ENCODE measurements around the gene FHIT. TPM values are rescaled to one million over a fixed set of nuclear protein-coding genes. Genes with fewer than 3 reads are reported as not detected.

Gene FHIT
- total RNA-seq (2014; rRNA removed) (1.2 and 3.6 TPM in 2 replicates), Bru-seq, nascent RNA (percentile 52 among the genes with signal in this experiment), BruChase-seq, experiment 1, labeled RNA remaining after a 6-hour chase (percentile 51 among the genes with signal in this experiment), BruChase-seq, experiment 2, labeled RNA remaining after a 2-hour chase (percentile 69 among the genes with signal in this experiment)
- long read RNA-seq, partial matches to known transcripts: 3 of 19 reads
- long read RNA-seq, other reads (novel, unspliced or antisense): 16 of 19 reads

GRCh38 chr3:61251174-61251972, at the start of gene FHIT:
FHIT (minus strand) TSS chr3:61251452.
- Histone ChIP-seq H3K4me1 (ENCODE audit: insufficient read depth, low read length) (peaks cover 16% of the 10 kb centered on the region), H3K9me3 (ENCODE audit: low read length) (no peaks in the 10 kb centered on the region), H3K4me2 (ENCODE audit: low read length) (peak within 1 kb of the TSS; percentile 85), H3K27ac (ENCODE audit: low read length) (no peak within 1 kb of the TSS), H3K9me2 (replicated peaks; ENCODE audit: low read length) (no peaks in the 10 kb centered on the region), H3K27me3 (ENCODE audit: low read length) (no peaks in the 10 kb centered on the region), H2AFZ (ENCODE audit: low read length) (peak within 1 kb of the TSS; percentile 95), H4K20me1 (ENCODE audit: low read length) (no peaks in the 10 kb centered on the region), H3K36me3 (ENCODE audit: low read depth, low read length) (no peaks in the 10 kb centered on the region), H3F3A (ENCODE audit: low read length, unreplicated experiment) (no peaks in the 10 kb centered on the region), H3K79me2 (ENCODE audit: low read length) (no peaks in the 10 kb centered on the region), H3K9ac (ENCODE audit: low read length) (peak within 1 kb of the TSS; percentile 64), H3K4me3 (ENCODE audit: low read length) (peak within 1 kb of the TSS; percentile 69)
- POLR2A ChIA-PET (ENCODE audit: unreplicated experiment): no interaction called here
- BruUV-seq (replicated peaks): TSS peak; percentile 77
- peak; percentile 98 for ATAC-seq
- CTCF ChIA-PET: no interaction called here
- TF ChIP-seq, protein P1, sequence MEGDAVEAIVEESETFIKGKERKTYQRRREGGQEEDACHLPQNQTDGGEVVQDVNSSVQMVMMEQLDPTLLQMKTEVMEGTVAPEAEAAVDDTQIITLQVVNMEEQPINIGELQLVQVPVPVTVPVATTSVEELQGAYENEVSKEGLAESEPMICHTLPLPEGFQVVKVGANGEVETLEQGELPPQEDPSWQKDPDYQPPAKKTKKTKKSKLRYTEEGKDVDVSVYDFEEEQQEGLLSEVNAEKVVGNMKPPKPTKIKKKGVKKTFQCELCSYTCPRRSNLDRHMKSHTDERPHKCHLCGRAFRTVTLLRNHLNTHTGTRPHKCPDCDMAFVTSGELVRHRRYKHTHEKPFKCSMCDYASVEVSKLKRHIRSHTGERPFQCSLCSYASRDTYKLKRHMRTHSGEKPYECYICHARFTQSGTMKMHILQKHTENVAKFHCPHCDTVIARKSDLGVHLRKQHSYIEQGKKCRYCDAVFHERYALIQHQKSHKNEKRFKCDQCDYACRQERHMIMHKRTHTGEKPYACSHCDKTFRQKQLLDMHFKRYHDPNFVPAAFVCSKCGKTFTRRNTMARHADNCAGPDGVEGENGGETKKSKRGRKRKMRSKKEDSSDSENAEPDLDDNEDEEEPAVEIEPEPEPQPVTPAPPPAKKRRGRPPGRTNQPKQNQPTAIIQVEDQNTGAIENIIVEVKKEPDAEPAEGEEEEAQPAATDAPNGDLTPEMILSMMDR (conservative IDR thresholded peaks at IDR 0.05; ENCODE audit: low read depth, low read length): no peak
- TF ChIP-seq EZH2 (IDR thresholded peaks at IDR 0.05; ENCODE audit: low read length, unreplicated experiment) (no peak), EZH2phosphoT487 (IDR thresholded peaks at IDR 0.05; ENCODE audit: borderline replicate concordance, low read length) (no peak)
- intact Hi-C loops (cut with micrococcal nuclease): loop anchor here (5.0 kb wide), 2 partner anchors 69 to 299 kb away; no protein-coding TSS in a partner anchor
- DNase-seq: peak; percentile 95

- no peaks in the 10 kb centered on the region for H3K9me2 ChIP-seq (replicated peaks; ENCODE audit: low read length)
- H3K4me3 ChIP-seq (ENCODE audit: low read length): no peak overlapping the region
- H4K20me1 ChIP-seq (ENCODE audit: low read length): no peaks in the 10 kb centered on the region
- no peak overlapping the region for H2AFZ ChIP-seq (ENCODE audit: low read length)
- H3K27ac ChIP-seq (ENCODE audit: low read length): no peak overlapping the region
- no TSS peak for BruUV-seq (replicated peaks)
- peaks cover 26% of the 10 kb centered on the region for H3K27me3 ChIP-seq (ENCODE audit: low read length)
- no peaks in the 10 kb centered on the region for H3K9me3 ChIP-seq (ENCODE audit: low read length)
- H3F3A ChIP-seq (ENCODE audit: low read length, unreplicated experiment): no peaks in the 10 kb centered on the region
- DNase-seq: no peak
- intact Hi-C loops (cut with micrococcal nuclease): no loop called here
- TF ChIP-seq, protein P1 (conservative IDR thresholded peaks at IDR 0.05; ENCODE audit: low read depth, low read length): no peak
- TF ChIP-seq EZH2 (IDR thresholded peaks at IDR 0.05; ENCODE audit: low read length, unreplicated experiment) (no peak), EZH2phosphoT487 (IDR thresholded peaks at IDR 0.05; ENCODE audit: borderline replicate concordance, low read length) (no peak)
- CTCF ChIA-PET: no interaction called here
- no peak overlapping the region for H3K9ac ChIP-seq (ENCODE audit: low read length)
- no peak for ATAC-seq
- no peaks in the 10 kb centered on the region for H3K36me3 ChIP-seq (ENCODE audit: low read depth, low read length)
- H3K4me2 ChIP-seq (ENCODE audit: low read length): no peak overlapping the region
- POLR2A ChIA-PET (ENCODE audit: unreplicated experiment): no interaction called here
- no peaks in the 10 kb centered on the region for H3K79me2 ChIP-seq (ENCODE audit: low read length)
- no peaks in the 10 kb centered on the region for H3K4me1 ChIP-seq (ENCODE audit: insufficient read depth, low read length)
Measured at GRCh38 chr3:61300786-61301185, 49.5 kb upstream of the FHIT start.

GRCh38 chr3:61300006-61300380, 48.7 kb upstream of the FHIT start:
- Histone ChIP-seq H3K36me3 (ENCODE audit: low read depth, low read length) (no peaks in the 10 kb centered on the region), H2AFZ (ENCODE audit: low read length) (no peak overlapping the region), H4K20me1 (ENCODE audit: low read length) (no peaks in the 10 kb centered on the region), H3K79me2 (ENCODE audit: low read length) (no peaks in the 10 kb centered on the region), H3K4me3 (ENCODE audit: low read length) (no peak overlapping the region), H3K9ac (ENCODE audit: low read length) (no peak overlapping the region), H3K4me1 (ENCODE audit: insufficient read depth, low read length) (no peaks in the 10 kb centered on the region), H3K27me3 (ENCODE audit: low read length) (peaks cover 26% of the 10 kb centered on the region), H3F3A (ENCODE audit: low read length, unreplicated experiment) (no peaks in the 10 kb centered on the region), H3K9me2 (replicated peaks; ENCODE audit: low read length) (no peaks in the 10 kb centered on the region), H3K9me3 (ENCODE audit: low read length) (no peaks in the 10 kb centered on the region), H3K27ac (ENCODE audit: low read length) (no peak overlapping the region), H3K4me2 (ENCODE audit: low read length) (no peak overlapping the region)
- DNase-seq (no peak), ATAC-seq (no peak)
- BruUV-seq (replicated peaks): no TSS peak
- ChIA-PET POLR2A (ENCODE audit: unreplicated experiment) (no interaction called here), CTCF (no interaction called here)
- TF ChIP-seq EZH2phosphoT487 (IDR thresholded peaks at IDR 0.05; ENCODE audit: borderline replicate concordance, low read length): no peak
- TF ChIP-seq, protein P1 (conservative IDR thresholded peaks at IDR 0.05; ENCODE audit: low read depth, low read length): no peak
- no peak for TF ChIP-seq EZH2 (IDR thresholded peaks at IDR 0.05; ENCODE audit: low read length, unreplicated experiment)
- intact Hi-C loops (cut with micrococcal nuclease): no loop called here

Measured in PC-3 (cell line).